K562 (cell line): ENCODE data around the gene TBC1D2. TPM values are rescaled to one million over a fixed set of nuclear protein-coding genes. Genes with fewer than 3 reads are reported as not detected.

Experiments used
- ATAC-seq: fragments of 200-7000 bp; cut with Tn5 transposase; 3 replicates; pipeline ENCODE4 v1.9.1; 2020; ENCODE audit warnings: moderate library complexity
- BruUV-seq: library from RNA; stranded (reverse); fragments of 400-500 nt; replicated peaks from 2 replicates; lab custom pipeline; 2021; lab: Mats Ljungman, UMichigan
- CTCF ChIA-PET: fragments of 300-600 bp; formaldehyde crosslinking; extraction: SDS; loops from one replicate; lab custom pipeline; 2021; ENCODE audit warnings: low intra/inter-chr PET ratio; lab: Yijun Ruan, JAX
- POLR2A ChIA-PET: fragments of 300-600, 350-650 bp; sonication (Branson Sonifier 250); formaldehyde crosslinking; extraction: SDS; loops from one replicate; lab custom pipeline; 2021; ENCODE audit warnings: antibody characterized with exemption, inconsistent platforms; lab: Yijun Ruan, JAX
- DNase-seq, 4 experiments: peaks; one replicate each; pipeline versions ENCODE4 v3.0.0 to v3.0.0-alpha.2; 2011 to 2018; ENCODE audit warnings: low spot score in 3 of 4, mixed read lengths in 3 of 4; ENCODE audit errors: extremely low read depth in 1 of 4
- FAIRE-seq: peaks from 2 replicates; lab custom pipeline; 2011; peaks lifted over from hg19 to GRCh38; lab: Jason Lieb, UNC
- H2AFZ ChIP-seq: 2 replicates; pipeline ENCODE4 v1.6.0; 2011; ENCODE audit warnings: low read depth, low read length, control low read depth, inconsistent platforms
- H3K27ac ChIP-seq: fragments of 200-600 bp; 3 replicates; pipeline ENCODE4 v1.8.0; 2011; ENCODE audit warnings: low read depth, mild to moderate bottlenecking, control low read depth, inconsistent platforms, low read length, moderate library complexity, mixed read lengths; ENCODE audit errors: extremely low read depth
- H3K27me3 ChIP-seq, 2 experiments: fragments of 300-600 bp in 1 of 2; 2 replicates in 1 of 2; 3 replicates in 1 of 2; pipeline versions ENCODE4 v1.6.0 to v1.8.0; 2011; ENCODE audit warnings: inconsistent platforms in 2 of 2, low read length in 2 of 2, mild to moderate bottlenecking in 1 of 2, mixed read lengths in 1 of 2, moderate library complexity in 1 of 2; ENCODE audit not compliant: control insufficient read depth in 2 of 2, insufficient read depth in 2 of 2
- H3K36me3 ChIP-seq: fragments of 300-600 bp; 3 replicates; pipeline ENCODE4 v1.8.0; 2011; ENCODE audit warnings: mild to moderate bottlenecking, low read length, inconsistent platforms; ENCODE audit not compliant: control insufficient read depth, insufficient read depth
- H3K4me1 ChIP-seq, 2 experiments: fragments of 200-600 bp in 1 of 2; replicated peaks in 1 of 2; 2 replicates in 1 of 2; 3 replicates in 1 of 2; pipeline versions ENCODE4 v1.5.1 to v1.8.0; 2011; ENCODE audit warnings: inconsistent platforms in 2 of 2, low read length in 2 of 2, mild to moderate bottlenecking in 1 of 2, mixed read lengths in 1 of 2, moderate library complexity in 1 of 2; ENCODE audit not compliant: control insufficient read depth in 2 of 2, insufficient read depth in 2 of 2
- H3K4me2 ChIP-seq: 2 replicates; pipeline ENCODE4 v1.6.1; 2011; ENCODE audit warnings: low read length, control low read depth, inconsistent platforms, mixed read lengths; ENCODE audit not compliant: insufficient read depth
- H3K4me3 ChIP-seq: fragments of 200-600 bp; sonication (generic), shearing (Covaris generic); 2 replicates; pipeline ENCODE4 v1.5.1; 2016; ENCODE audit warnings: control low read depth, inconsistent platforms
- H3K79me2 ChIP-seq: fragments of 200-600 bp; 3 replicates; pipeline ENCODE4 v1.8.0; 2011; ENCODE audit warnings: low read length, inconsistent platforms; ENCODE audit not compliant: control insufficient read depth, insufficient read depth
- H3K9ac ChIP-seq, 2 experiments: 2 replicates each; pipeline versions ENCODE4 v1.6.0 to v1.6.1; 2011; ENCODE audit warnings: low read depth in 2 of 2, low read length in 2 of 2, control low read depth in 1 of 2, inconsistent platforms in 1 of 2, mild to moderate bottlenecking in 1 of 2, mixed read lengths in 1 of 2; ENCODE audit not compliant: insufficient read depth in 1 of 2
- H3K9me1 ChIP-seq: one replicate; pipeline ENCODE4 v1.6.0; 2011; ENCODE audit warnings: inconsistent platforms, mild to moderate bottlenecking, low read length, moderate library complexity; ENCODE audit not compliant: control insufficient read depth, insufficient read depth
- H3K9me3 ChIP-seq: replicated peaks from 2 replicates; pipeline ENCODE4 v1.5.1; 2011; ENCODE audit warnings: low read depth, low read length, inconsistent platforms; ENCODE audit not compliant: control insufficient read depth, insufficient read depth
- H4K20me1 ChIP-seq: replicated peaks from 2 replicates; pipeline ENCODE4 v1.6.1; 2011; ENCODE audit warnings: low read length, inconsistent platforms, mixed read lengths; ENCODE audit not compliant: control insufficient read depth, insufficient read depth
- BCLAF1 ChIP-seq, 2 experiments: fragments of 450-650 bp in 1 of 2; IDR thresholded peaks; 2 replicates each; pipeline ENCODE4 v1.6.1; 2011 to 2017; ENCODE audit warnings: low read depth in 2 of 2, antibody characterized with exemption in 1 of 2, borderline replicate concordance in 1 of 2, low read length in 1 of 2, mild to moderate bottlenecking in 1 of 2, mixed read lengths in 1 of 2; ENCODE audit not compliant: control insufficient read depth in 1 of 2
- CCAR2 ChIP-seq: fragments of 200-400 bp; formaldehyde crosslinking; IDR thresholded peaks from 2 replicates; pipeline ENCODE4 v1.6.1; 2017; ENCODE audit warnings: mild to moderate bottlenecking, low read depth, low read length
- DACH1 ChIP-seq: fragments of 450-650 bp; IDR thresholded peaks from 2 replicates; pipeline ENCODE4 v1.6.1; 2018; ENCODE audit not compliant: partially characterized antibody
- E2F3 ChIP-seq: fragments of 250-450 bp; sonication (Bioruptor Pico); IDR thresholded peaks from 2 replicates; pipeline ENCODE4 v1.4.0; 2020; ENCODE audit warnings: mild to moderate bottlenecking
- ETS2 ChIP-seq: IDR thresholded peaks from 2 replicates; pipeline ENCODE4 v1.6.1; 2016; ENCODE audit warnings: borderline replicate concordance, missing genetic modification characterization, mild to moderate bottlenecking, moderate library complexity, missing compliant biosample characterization; ENCODE audit not compliant: poor library complexity, severe bottlenecking
- MED1 ChIP-seq: sonication (generic); formaldehyde crosslinking; IDR thresholded peaks from 2 replicates; pipeline ENCODE4 v1.8.1; 2023; ENCODE audit warnings: missing genetic modification reagents, borderline replicate concordance
- MLLT1 ChIP-seq, 2 experiments: fragments of 450-650 bp; IDR thresholded peaks; 2 replicates each; pipeline ENCODE4 v1.6.1; 2016
- MXD1 ChIP-seq: fragments of 250-450 bp; sonication (Bioruptor Pico); IDR thresholded peaks from 2 replicates; pipeline ENCODE4 v1.8.0; 2021; ENCODE audit warnings: borderline replicate concordance, mild to moderate bottlenecking, moderate library complexity; ENCODE audit not compliant: poor library complexity, severe bottlenecking
- SUPT5H ChIP-seq: fragments of 450-650 bp; IDR thresholded peaks from 2 replicates; pipeline ENCODE4 v1.6.1; 2016
- TBL1XR1 ChIP-seq, 2 experiments: IDR thresholded peaks; 2 replicates each; pipeline ENCODE4 v1.6.1; 2012; ENCODE audit warnings: improper control_type of control experiment in 2 of 2, low read length in 2 of 2, mild to moderate bottlenecking in 1 of 2
- ZNF133 ChIP-seq: fragments of 250-450 bp; sonication (Bioruptor Pico); IDR thresholded peaks from 2 replicates; pipeline ENCODE4 v1.4.0; 2020; ENCODE audit warnings: mild to moderate bottlenecking
- ZNF165 ChIP-seq: fragments of 250-450 bp; sonication (Bioruptor Pico); IDR thresholded peaks from 2 replicates; pipeline ENCODE4 v1.4.0; 2020; ENCODE audit warnings: borderline replicate concordance
- ZNF24 ChIP-seq: fragments of 450-650 bp; IDR thresholded peaks from 2 replicates; pipeline ENCODE4 v1.6.1; 2016
- ZNF512 ChIP-seq: IDR thresholded peaks from 2 replicates; pipeline ENCODE4 v1.6.1; 2016; ENCODE audit warnings: missing genetic modification characterization, missing compliant biosample characterization
- WGBS: fragments of 100-300 bp; shearing (Covaris generic); methylation state at CpG from one replicate; pipeline ENCODE4 v1.1.6; 2016; ENCODE audit warnings: low coverage, mixed read lengths; ENCODE audit not compliant: insufficient coverage; ENCODE audit errors: missing lambda C conversion rate; 5-methylcytosine and 5-hydroxymethylcytosine counted together
- in situ Hi-C: fragments of 300-500 bp; cut with MboI; formaldehyde crosslinking; loops from 4 replicates; pipeline ENCODE4 v1.15.0; 2018; ENCODE audit warnings: inconsistent platforms, mixed read lengths
- intact Hi-C: fragments of 100-400 bp; cut with micrococcal nuclease; formaldehyde crosslinking; loops from 2 replicates; pipeline ENCODE4 v1.14.2; 2022
- polyA plus RNA-seq, 8 experiments: library from polyadenylated mRNA; depleted of rRNA in 4 of 8; stranded (reverse) in 5 of 8; unstranded in 3 of 8; fragments of >200 nt; fragmentation: Nextera tagmentation in 2 of 8; fragmentation: Illumina TruSeq in 1 of 8; extraction: Ambion mirVana in 2 of 8; extraction: Trizol in 1 of 8; gene quantifications; 2 replicates each; pipeline versions ENCODE4 v1.2.1 to v1.2.3, GENCODE V29; 2011 to 2014; ENCODE audit warnings: inconsistent platforms in 1 of 8, missing spikeins in 1 of 8
- total RNA-seq, 7 experiments: library from RNA; depleted of rRNA in 6 of 7; stranded (reverse); fragments of >200 nt in 6 of 7; fragmentation: Illumina TruSeq in 2 of 7; extraction: Trizol in 2 of 7; gene quantifications; 2 replicates each; pipeline versions ENCODE4 v1.2.1 to v1.2.3, GENCODE V29; 2011 to 2021; ENCODE audit warnings: low replicate concordance in 1 of 7
- TF ChIP-seq, protein P1 (sequence below): fragments of 450-650 bp; formaldehyde crosslinking; IDR thresholded peaks from 2 replicates; pipeline ENCODE4 v1.4.0; 2020; ENCODE audit warnings: mild to moderate bottlenecking

TBC1D2 gene
- total and polyA plus RNA-seq, 9 of the 15 experiments (the other 6 are each of a cell fraction or from before 2014, with no cell fraction given) = 0.10 to 7.0 (median 2.5) TPM

DNA sequence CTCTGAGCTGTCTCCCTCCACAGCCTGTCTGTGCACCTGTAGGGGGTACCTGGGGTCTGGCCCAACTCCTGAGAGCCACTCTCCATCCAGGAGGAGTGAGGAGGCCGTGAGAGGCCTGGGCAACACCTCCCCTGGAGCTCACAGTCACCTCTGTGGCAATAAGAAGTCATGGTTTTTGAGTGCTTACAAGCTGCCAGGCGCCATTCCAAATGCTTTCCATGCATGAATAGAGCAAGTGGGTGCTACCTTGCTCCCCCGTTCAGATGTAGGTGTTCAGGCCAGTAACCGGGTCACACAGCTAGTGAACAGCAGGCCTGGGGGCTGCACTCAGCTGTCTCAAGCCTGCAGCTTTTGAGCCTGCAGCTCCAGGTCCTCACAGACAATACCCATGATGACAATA, 93.6 kb downstream of the TBC1D2 start:
- H3K4me3 ChIP-seq = no peak overlapping the region
- no TSS peak for BruUV-seq
- no peak overlapping the region for H3K4me2 ChIP-seq
- POLR2A ChIA-PET = interaction anchor here (1.3 to 1.4 kb wide), 2 partner anchors 10 to 240 kb away, joined by 6 read pairs; partner anchors contain the start of gene TRMO
- in situ Hi-C loops (no loop called here), intact Hi-C loops (no loop called here)
- no peak overlapping the region for H3K9ac ChIP-seq
- no peak for ATAC-seq
- H3K9me1 ChIP-seq = peaks cover 6% of the 10 kb centered on the region
- peaks cover 16% of the 10 kb centered on the region; the same call in 2 of the 3 replicates for H3K36me3 ChIP-seq
- H3K4me1 ChIP-seq = peaks cover 10 to 17% of the 10 kb centered on the region in 2 experiments; a peak in 4 of 5 replicates
- H4K20me1 ChIP-seq = peaks cover 22% of the 10 kb centered on the region
- no peaks in the 10 kb centered on the region for H3K9me3 ChIP-seq
- no peak for FAIRE-seq
- no peak for DNase-seq
- no peak overlapping the region for H2AFZ ChIP-seq
- no peaks in the 10 kb centered on the region for H3K27me3 ChIP-seq
- no peak overlapping the region for H3K27ac ChIP-seq
- H3K79me2 ChIP-seq = peaks cover 28% of the 10 kb centered on the region
- 75% methylated on average over 4 of the region's 4 CpGs for WGBS
- CTCF ChIA-PET = no interaction called here
- no peak for TF ChIP-seq DACH1
- TF ChIP-seq MLLT1 (IDR thresholded peaks at IDR 0.05) = no peak
- no peak for TF ChIP-seq TBL1XR1 (IDR thresholded peaks at IDR 0.05; ENCODE audit: low read length in 2 of 2)
- TF ChIP-seq ZNF133 (CRISPR knock-in tag) = no peak
- TF ChIP-seq MXD1 = no peak
- TF ChIP-seq, protein P1, sequence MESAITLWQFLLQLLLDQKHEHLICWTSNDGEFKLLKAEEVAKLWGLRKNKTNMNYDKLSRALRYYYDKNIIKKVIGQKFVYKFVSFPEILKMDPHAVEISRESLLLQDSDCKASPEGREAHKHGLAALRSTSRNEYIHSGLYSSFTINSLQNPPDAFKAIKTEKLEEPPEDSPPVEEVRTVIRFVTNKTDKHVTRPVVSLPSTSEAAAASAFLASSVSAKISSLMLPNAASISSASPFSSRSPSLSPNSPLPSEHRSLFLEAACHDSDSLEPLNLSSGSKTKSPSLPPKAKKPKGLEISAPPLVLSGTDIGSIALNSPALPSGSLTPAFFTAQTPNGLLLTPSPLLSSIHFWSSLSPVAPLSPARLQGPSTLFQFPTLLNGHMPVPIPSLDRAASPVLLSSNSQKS (CRISPR knock-in tag) = no peak
- TF ChIP-seq ZNF512 (tag) = no peak
- TF ChIP-seq E2F3 = no peak
- TF ChIP-seq CCAR2 = no peak
- no peak for TF ChIP-seq ZNF165 (CRISPR knock-in tag)
- TF ChIP-seq BCLAF1 (IDR thresholded peaks at IDR 0.05; ENCODE audit: borderline replicate concordance in 1 of 2, control insufficient read depth in 1 of 2, low read depth in 2 of 2, low read length in 1 of 2) = no peak
- TF ChIP-seq ZNF24 = no peak
- TF ChIP-seq SUPT5H = no peak
- TF ChIP-seq MED1 (CRISPR knock-in tag) = no peak
- no peak for TF ChIP-seq ETS2 (tag)
